SKM-1 (cell line): ENCODE results near the gene DENND4B.

Experiments
- DNase-seq: peaks from one replicate; lab custom pipeline; 2025; ENCODE audit not compliant: unreplicated experiment; lab: John Stamatoyannopoulos, UW

The DENND4B gene

DNA sequence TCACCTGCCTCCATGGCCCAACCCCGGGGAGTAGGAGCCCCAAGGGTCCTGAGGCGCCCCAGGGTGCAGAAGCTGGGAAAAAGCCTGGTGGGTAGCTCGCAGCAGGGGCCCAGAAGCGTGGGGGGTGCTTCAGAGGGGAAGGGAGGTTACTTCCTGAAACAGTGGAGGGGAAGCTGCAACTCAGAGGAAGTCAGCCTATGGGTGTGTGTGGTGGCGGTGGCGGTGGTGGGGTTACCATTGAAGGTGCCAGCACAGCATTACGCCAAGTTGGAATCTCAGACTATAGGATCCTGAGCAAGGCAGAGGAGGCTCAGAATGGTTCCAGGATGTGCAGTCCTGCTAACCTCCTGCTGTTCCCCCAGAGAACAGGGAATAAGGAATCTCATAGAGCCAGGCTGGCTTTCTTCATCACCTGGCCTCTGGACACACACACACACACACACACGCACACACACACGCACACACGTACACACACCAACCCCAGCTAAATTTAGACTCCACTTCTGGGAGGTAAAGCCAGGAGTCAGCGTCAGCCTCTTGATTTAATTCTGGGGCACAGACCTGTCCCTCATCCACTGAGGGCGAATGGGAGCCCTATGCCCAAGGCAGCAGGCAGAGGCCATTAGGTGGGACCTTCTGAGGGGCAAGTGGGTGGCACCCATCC is 1.3 kb downstream of the DENND4B start:
- peak; percentile 91 for DNase-seq

- DNase-seq: no peak
These were observed 1.7 kb downstream of the DENND4B start for GRCh38 chr1:153944827-153945117.

- no peak for DNase-seq
These were observed 2.3 kb downstream of the DENND4B start for GRCh38 chr1:153944005-153944826.

DNA sequence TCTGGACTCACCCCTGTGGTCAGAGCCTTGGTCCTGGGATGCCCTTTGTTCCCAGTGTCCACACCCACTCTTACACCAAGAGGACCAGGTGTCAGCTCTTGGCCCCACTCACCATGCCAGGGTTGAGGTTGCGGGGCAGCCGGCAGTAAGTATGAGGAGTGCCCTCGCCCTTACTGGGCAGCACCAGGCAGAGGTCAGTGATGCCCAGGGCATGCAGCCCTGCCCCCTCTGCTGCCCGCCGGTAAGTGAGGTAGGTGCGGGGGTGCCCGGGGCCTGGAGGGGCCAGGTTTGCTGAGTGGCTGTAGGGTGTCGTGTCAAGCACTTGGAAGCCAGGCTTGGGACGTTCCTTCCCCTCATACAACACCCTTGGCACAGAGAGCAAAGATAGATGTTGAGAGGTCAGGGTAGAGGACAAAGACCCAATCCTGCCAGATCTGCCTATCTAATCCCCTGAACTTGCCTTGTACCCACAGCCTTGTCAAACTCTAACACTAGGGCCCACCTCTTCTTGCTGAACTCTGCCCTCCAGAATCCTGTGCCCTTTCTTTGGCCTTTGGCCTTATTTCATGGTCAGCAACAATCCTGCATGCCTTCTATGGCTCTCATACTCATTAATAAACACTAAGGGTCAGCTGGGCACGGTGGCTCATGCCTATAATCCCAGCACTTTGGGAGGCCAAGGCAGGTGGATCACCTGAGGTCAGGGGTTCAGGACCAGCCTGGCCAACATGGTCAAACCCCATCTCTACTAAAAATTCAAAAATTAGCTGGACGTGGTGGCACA is 3.6 kb downstream of the DENND4B start:
- no peak for DNase-seq

DNA sequence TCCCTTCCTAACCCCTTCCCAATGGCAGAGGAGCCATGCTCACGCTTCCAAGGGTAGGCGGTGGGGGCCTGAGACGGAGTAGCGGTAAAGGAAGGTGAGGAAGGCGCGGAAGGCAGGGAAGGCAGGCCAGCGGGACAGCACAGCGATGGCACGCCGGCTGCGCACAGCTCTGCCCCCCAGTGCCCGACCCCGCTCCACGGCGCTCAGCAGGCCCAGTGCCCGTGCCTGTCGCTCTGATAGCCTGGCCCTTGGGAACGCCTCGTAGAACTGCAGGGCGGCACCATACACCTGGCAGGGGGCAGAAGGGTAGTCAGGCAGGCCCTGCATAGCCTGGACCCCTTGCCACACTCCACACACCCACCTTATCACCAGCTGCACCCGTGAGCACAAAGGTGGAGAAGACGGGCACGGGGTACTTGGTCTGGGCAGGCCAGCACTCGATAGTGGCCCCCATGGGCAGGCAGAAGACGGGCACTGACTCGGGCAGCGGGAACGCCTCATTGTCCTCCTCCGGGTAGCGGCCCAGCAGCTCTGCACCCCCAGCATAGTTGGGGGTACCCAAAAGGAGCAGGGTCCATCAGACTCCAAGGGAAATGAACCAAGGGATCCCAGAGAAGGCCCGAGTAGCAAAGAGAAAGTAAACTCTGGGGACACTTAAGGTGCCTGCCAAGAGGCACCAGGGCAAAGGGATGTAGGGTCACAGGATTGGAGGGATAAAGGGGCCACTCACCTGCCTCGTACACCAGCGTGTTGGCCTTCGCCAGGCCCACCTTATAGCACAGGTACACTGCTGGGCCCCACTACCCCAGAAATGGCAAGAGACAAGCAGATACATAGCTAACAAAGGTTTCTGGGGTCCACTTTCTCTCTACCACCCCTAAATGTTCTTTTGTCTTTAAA is 4.4 kb downstream of the DENND4B start:
- DNase-seq: no peak

- no peak for DNase-seq
These were observed 5.8 kb downstream of the DENND4B start for GRCh38 chr1:153940756-153941155.

- no peak for DNase-seq
These were observed 7.0 kb downstream of the DENND4B start for GRCh38 chr1:153939476-153939875.

GRCh38 chr1:153938996-153939395 is 7.5 kb downstream of the DENND4B start:
- no peak for DNase-seq

GRCh38 chr1:153937331-153937730 is 9.2 kb downstream of the DENND4B start:
- DNase-seq: no peak

GRCh38 chr1:153936011-153936802 is 10.3 kb downstream of the DENND4B start:
- DNase-seq: no peak

- no peak for DNase-seq
These were observed 11.8 kb downstream of the DENND4B start for GRCh38 chr1:153934746-153935145.

DNA sequence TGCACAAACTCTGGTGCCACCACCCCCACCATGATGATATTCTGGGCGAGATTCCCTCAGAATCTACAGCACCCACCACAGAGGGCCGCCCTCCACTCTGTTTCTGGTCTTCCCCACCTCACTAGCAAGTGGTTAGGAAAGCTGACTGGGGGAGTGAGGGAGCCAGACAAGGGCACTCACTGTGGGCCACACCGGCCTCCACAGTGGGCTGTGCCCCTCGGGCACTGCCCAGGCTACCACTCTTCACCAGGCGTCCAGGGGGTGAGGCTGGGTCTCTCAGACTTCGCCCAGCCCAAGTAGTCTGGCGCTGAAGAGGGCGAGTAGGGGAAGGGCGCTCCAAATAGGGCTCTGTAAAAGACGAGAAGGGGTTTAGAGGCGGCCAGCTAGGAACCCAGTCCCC is 12.6 kb downstream of the DENND4B start:
- no peak for DNase-seq

GRCh38 chr1:153933430-153933829 is 13.1 kb downstream of the DENND4B start:
- DNase-seq: no peak

DNA sequence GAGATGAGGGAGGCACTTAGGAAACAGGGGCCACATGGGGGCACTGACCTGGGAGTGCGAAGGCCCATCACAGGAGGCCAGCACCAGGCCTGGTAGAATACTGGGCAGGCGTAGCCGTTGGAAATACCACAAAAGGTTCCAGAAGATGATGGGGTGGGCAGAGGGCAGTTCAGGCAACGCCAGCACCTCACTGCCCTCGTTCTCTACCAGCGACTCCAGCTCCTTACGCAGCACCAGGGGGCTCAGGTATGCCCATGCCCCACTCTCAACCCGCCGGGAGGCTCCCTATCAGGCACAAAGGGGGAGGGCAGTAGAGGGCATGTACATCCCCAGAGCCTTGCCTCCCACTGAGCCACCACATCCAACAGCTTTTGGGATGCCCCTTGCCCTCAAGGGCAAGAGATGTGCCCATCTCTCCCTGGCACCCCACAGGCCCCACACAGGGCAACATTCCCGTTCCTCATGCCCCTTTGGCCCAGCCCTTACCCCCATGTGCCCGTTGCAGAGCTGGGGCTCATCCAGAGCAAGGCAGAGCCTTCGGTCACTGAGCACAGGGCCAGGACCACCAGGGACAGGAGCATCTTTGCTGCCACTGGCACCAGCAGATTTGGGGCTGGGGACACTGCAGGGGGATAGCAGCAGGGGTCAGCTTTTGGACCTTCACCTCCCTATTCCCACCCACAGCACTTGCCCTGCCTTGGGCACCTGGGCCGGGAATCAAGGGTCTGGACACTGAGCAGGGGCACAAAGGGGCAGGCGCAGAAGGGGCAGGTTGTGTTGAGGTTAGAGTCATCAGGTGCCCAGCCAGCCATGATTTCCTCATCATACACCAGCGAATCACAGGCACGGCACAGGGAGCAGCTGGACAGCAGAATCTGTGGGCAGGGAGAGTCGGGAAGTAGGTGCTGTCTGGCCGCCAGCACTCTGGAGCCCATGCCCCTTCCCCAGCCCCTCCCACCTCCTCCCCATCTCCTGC is 14.1 kb downstream of the DENND4B start:
- DNase-seq: no peak

GRCh38 chr1:153929981-153930948 is 16.3 kb downstream of the DENND4B start:
- no peak for DNase-seq

- no peak for DNase-seq
These were observed 17.1 kb downstream of the DENND4B start for GRCh38 chr1:153929426-153929825.

DNA sequence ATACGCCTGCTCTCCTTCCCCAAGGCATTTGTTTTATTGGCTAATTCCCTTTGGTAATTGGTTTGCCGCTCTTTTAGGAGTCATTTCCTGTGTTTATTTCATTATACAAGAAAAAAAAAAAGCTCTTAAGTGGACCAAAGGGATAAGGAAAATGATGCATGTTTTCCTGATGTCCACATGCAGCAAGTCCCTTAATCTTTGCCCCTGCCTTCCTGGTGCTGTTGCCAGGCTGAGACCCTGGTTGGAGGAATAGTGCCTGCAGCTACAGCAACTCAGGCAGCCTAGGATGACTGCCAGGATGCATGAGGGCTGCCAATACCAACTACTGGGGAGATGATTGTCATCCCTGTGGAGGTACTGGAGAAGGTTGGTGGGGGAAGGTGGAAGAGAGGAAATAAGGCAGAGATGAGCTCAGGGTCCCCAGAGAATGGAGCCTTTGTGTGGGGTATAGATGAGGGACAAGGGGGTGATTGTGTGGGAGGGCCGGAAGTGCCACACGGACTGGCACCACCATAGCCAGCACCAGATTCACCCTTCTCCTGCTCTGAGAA is 17.7 kb downstream of the DENND4B start:
- no peak for DNase-seq

- no peak for DNase-seq
These were observed 18.3 kb downstream of the DENND4B start for GRCh38 chr1:153928245-153928644.
